K562 (cell line): ENCODE measurements around the gene GXYLT2. TPM values are rescaled to one million over a fixed set of nuclear protein-coding genes. Genes with fewer than 3 reads are reported as not detected.
A peak's percentile ranks its signal among the peaks of the same experiment; 100 is the strongest.

Source experiments
- BDP1 ChIP-seq: IDR thresholded peaks from 3 replicates; pipeline ENCODE4 v1.6.1; 2011; ENCODE audit not compliant: insufficient read length, insufficient read depth
- CREB1 ChIP-seq, 2 experiments: sonication (generic) in 1 of 2; formaldehyde crosslinking in 1 of 2; IDR thresholded peaks; 2 replicates each; pipeline versions ENCODE4 v1.6.1 to v1.8.0; 2012 to 2022; ENCODE audit warnings: inconsistent platforms in 1 of 2, mild to moderate bottlenecking in 1 of 2, missing genetic modification reagents in 1 of 2, moderate library complexity in 1 of 2
- EHMT2 ChIP-seq: fragments of 450-650 bp; IDR thresholded peaks from 2 replicates; pipeline ENCODE4 v1.6.1; 2018; ENCODE audit warnings: antibody characterized with exemption
- ELF4 ChIP-seq: fragments of 450-650 bp; formaldehyde crosslinking; IDR thresholded peaks from 2 replicates; pipeline ENCODE4 v1.4.0; 2022; ENCODE audit warnings: missing genetic modification characterization
- HDAC3 ChIP-seq: fragments of 450-650 bp; IDR thresholded peaks from 2 replicates; pipeline ENCODE4 v1.6.1; 2018; ENCODE audit warnings: borderline replicate concordance, mild to moderate bottlenecking, moderate library complexity; ENCODE audit not compliant: partially characterized antibody
- HNRNPUL1 ChIP-seq: fragments of 200-400 bp; formaldehyde crosslinking; IDR thresholded peaks from 2 replicates; pipeline ENCODE4 v1.6.1; 2017; ENCODE audit warnings: low read length
- MTA1 ChIP-seq: fragments of 450-650 bp; IDR thresholded peaks from 2 replicates; pipeline ENCODE4 v1.6.1; 2017; ENCODE audit warnings: borderline replicate concordance
- POLR2AphosphoS5 ChIP-seq: IDR thresholded peaks from 2 replicates; pipeline ENCODE4 v1.6.1; 2011; ENCODE audit warnings: mild to moderate bottlenecking, low read depth, low read length, moderate library complexity; ENCODE audit not compliant: control insufficient read depth, insufficient read depth
- SNRNP70 ChIP-seq: fragments of 200-400 bp; formaldehyde crosslinking; optimal IDR thresholded peaks from 2 replicates; pipeline ENCODE3; 2017; ENCODE audit warnings: low read depth, low read length
- TAL1 ChIP-seq: fragments of 450-650 bp; IDR thresholded peaks from 2 replicates; pipeline ENCODE4 v1.6.1; 2016; ENCODE audit warnings: mild to moderate bottlenecking
- XRCC5 ChIP-seq: fragments of 200-400 bp; formaldehyde crosslinking; IDR thresholded peaks from 2 replicates; pipeline ENCODE4 v1.6.1; 2017; ENCODE audit warnings: low read depth, mild to moderate bottlenecking, low read length
- ZNF561 ChIP-seq: fragments of 450-650 bp; formaldehyde crosslinking; conservative IDR thresholded peaks from 2 replicates; pipeline ENCODE4 v1.4.0; 2020; ENCODE audit warnings: mild to moderate bottlenecking, moderate library complexity
- polyA plus RNA-seq, 8 experiments: library from polyadenylated mRNA; depleted of rRNA in 4 of 8; stranded (reverse) in 5 of 8; unstranded in 3 of 8; fragments of >200 nt; fragmentation: Nextera tagmentation in 2 of 8; fragmentation: Illumina TruSeq in 1 of 8; extraction: Ambion mirVana in 2 of 8; extraction: Trizol in 1 of 8; gene quantifications; 2 replicates each; pipeline versions ENCODE4 v1.2.1 to v1.2.3, GENCODE V29; 2011 to 2014; ENCODE audit warnings: inconsistent platforms in 1 of 8, missing spikeins in 1 of 8
- total RNA-seq, 7 experiments: library from RNA; depleted of rRNA in 6 of 7; stranded (reverse); fragments of >200 nt in 6 of 7; fragmentation: Illumina TruSeq in 2 of 7; extraction: Trizol in 2 of 7; gene quantifications; 2 replicates each; pipeline versions ENCODE4 v1.2.1 to v1.2.3, GENCODE V29; 2011 to 2021; ENCODE audit warnings: low replicate concordance in 1 of 7
- TF ChIP-seq, protein P1 (sequence below): sonication (generic); formaldehyde crosslinking; IDR thresholded peaks from 2 replicates; pipeline ENCODE4 v1.8.0; 2023; ENCODE audit warnings: mild to moderate bottlenecking, missing genetic modification reagents
- TF ChIP-seq, protein P2 (sequence below), 3 experiments: fragments of 200-800 bp in 1 of 3; fragments of 250-450 bp in 1 of 3; fragments of 450-650 bp in 1 of 3; sonication (Bioruptor Pico) in 1 of 3; sonication (Bioruptor generic) in 1 of 3; formaldehyde crosslinking in 1 of 3; IDR thresholded peaks; 2 replicates each; pipeline versions ENCODE4 v1.6.1 to v1.8.0; 2016 to 2022; ENCODE audit warnings: mild to moderate bottlenecking in 2 of 3, missing genetic modification characterization in 2 of 3, missing compliant biosample characterization in 1 of 3, moderate library complexity in 1 of 3
- TF ChIP-seq, protein P3 (sequence below): IDR thresholded peaks from 3 replicates; pipeline ENCODE4 v1.6.1; 2011; ENCODE audit warnings: borderline replicate concordance, mild to moderate bottlenecking; ENCODE audit not compliant: insufficient read length, insufficient read depth
- TF ChIP-seq, protein P4 (sequence below): fragments of 450-650 bp; conservative IDR thresholded peaks from 2 replicates; pipeline ENCODE4 v1.6.1; 2016; ENCODE audit warnings: missing genetic modification characterization, low read depth, mild to moderate bottlenecking, control low read depth, missing compliant biosample characterization

The GXYLT2 gene
- total and polyA plus RNA-seq, 9 of the 15 experiments (the other 6 are each of a cell fraction or from before 2014, with no cell fraction given) = 0.71 to 6.0 (median 3.3) TPM

DNA sequence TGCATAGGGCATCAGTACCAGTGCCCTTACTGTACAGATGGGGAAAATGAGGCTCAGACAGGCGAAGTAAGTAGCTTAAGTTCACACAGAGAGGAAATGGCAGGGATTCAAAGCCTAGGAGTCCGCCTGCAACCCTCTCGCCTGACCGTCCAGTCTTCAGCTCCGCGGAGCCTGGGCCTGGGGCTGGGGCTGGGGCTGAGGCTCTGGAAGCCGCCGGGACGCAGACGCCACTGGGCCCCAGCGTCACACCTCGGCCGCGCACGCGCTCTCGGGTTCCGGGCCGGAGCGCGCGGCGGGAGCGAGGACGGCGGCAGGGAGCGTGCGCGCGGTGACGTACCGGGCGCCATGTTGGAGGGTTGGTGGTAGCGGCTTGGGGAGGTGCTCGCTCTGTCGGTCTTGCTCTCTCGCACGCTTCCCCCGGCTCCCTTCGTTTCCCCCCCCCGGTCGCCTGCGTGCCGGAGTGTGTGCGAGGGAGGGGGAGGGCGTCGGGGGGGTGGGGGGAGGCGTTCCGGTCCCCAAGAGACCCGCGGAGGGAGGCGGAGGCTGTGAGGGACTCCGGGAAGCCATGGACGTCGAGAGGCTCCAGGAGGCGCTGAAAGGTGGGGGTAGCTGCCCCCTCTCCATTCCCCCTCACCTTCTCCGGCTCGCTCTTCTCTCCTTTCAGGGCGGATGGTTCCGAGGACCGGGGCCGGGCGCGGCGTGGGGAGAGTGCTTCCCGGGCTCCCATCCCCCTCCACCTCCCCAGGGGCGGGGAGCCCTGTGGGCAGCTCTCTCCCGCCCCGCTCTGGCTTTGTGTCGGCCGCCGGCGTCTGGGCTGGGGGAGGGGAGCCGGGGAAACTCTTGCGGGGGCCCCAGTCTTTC is 108.9 kb downstream of the GXYLT2 start, which contains the start of gene PPP4R2 (continued):
- TF ChIP-seq, protein P1, sequence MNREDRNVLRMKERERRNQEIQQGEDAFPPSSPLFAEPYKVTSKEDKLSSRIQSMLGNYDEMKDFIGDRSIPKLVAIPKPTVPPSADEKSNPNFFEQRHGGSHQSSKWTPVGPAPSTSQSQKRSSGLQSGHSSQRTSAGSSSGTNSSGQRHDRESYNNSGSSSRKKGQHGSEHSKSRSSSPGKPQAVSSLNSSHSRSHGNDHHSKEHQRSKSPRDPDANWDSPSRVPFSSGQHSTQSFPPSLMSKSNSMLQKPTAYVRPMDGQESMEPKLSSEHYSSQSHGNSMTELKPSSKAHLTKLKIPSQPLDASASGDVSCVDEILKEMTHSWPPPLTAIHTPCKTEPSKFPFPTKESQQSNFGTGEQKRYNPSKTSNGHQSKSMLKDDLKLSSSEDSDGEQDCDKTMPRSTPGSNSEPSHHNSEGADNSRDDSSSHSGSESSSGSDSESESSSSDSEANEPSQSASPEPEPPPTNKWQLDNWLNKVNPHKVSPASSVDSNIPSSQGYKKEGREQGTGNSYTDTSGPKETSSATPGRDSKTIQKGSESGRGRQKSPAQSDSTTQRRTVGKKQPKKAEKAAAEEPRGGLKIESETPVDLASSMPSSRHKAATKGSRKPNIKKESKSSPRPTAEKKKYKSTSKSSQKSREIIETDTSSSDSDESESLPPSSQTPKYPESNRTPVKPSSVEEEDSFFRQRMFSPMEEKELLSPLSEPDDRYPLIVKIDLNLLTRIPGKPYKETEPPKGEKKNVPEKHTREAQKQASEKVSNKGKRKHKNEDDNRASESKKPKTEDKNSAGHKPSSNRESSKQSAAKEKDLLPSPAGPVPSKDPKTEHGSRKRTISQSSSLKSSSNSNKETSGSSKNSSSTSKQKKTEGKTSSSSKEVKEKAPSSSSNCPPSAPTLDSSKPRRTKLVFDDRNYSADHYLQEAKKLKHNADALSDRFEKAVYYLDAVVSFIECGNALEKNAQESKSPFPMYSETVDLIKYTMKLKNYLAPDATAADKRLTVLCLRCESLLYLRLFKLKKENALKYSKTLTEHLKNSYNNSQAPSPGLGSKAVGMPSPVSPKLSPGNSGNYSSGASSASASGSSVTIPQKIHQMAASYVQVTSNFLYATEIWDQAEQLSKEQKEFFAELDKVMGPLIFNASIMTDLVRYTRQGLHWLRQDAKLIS (CRISPR knock-in tag) = no peak
- TF ChIP-seq, protein P2, sequence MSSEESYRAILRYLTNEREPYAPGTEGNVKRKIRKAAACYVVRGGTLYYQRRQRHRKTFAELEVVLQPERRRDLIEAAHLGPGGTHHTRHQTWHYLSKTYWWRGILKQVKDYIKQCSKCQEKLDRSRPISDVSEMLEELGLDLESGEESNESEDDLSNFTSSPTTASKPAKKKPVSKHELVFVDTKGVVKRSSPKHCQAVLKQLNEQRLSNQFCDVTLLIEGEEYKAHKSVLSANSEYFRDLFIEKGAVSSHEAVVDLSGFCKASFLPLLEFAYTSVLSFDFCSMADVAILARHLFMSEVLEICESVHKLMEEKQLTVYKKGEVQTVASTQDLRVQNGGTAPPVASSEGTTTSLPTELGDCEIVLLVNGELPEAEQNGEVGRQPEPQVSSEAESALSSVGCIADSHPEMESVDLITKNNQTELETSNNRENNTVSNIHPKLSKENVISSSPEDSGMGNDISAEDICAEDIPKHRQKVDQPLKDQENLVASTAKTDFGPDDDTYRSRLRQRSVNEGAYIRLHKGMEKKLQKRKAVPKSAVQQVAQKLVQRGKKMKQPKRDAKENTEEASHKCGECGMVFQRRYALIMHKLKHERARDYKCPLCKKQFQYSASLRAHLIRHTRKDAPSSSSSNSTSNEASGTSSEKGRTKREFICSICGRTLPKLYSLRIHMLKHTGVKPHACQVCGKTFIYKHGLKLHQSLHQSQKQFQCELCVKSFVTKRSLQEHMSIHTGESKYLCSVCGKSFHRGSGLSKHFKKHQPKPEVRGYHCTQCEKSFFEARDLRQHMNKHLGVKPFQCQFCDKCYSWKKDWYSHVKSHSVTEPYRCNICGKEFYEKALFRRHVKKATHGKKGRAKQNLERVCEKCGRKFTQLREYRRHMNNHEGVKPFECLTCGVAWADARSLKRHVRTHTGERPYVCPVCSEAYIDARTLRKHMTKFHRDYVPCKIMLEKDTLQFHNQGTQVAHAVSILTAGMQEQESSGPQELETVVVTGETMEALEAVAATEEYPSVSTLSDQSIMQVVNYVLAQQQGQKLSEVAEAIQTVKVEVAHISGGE (CRISPR knock-in tag; IDR thresholded peaks at IDR 0.05) = 0 out of 6 replicates have a peak, but pooled peaks of 1 of the 3 experiments have one; percentile 13
- TF ChIP-seq BDP1 = no peak
- no peak for TF ChIP-seq TAL1
- no peak for TF ChIP-seq EHMT2
- TF ChIP-seq CREB1 (IDR thresholded peaks at IDR 0.05) = peak; percentile 44; the same call in 1 of the 2 replicates
- TF ChIP-seq CREB1 (CRISPR knock-in tag; IDR thresholded peaks at IDR 0.05) = peak; percentile 77
- TF ChIP-seq, protein P3, sequence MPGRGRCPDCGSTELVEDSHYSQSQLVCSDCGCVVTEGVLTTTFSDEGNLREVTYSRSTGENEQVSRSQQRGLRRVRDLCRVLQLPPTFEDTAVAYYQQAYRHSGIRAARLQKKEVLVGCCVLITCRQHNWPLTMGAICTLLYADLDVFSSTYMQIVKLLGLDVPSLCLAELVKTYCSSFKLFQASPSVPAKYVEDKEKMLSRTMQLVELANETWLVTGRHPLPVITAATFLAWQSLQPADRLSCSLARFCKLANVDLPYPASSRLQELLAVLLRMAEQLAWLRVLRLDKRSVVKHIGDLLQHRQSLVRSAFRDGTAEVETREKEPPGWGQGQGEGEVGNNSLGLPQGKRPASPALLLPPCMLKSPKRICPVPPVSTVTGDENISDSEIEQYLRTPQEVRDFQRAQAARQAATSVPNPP = no peak
- TF ChIP-seq MTA1 = no peak
- no peak for TF ChIP-seq HDAC3
- no peak for TF ChIP-seq ELF4 (CRISPR knock-in tag)
- TF ChIP-seq SNRNP70 = no peak
- no peak for TF ChIP-seq ZNF561 (CRISPR knock-in tag)
- no peak for TF ChIP-seq HNRNPUL1
- TF ChIP-seq POLR2AphosphoS5 = peak; percentile 28
- TF ChIP-seq, protein P4, sequence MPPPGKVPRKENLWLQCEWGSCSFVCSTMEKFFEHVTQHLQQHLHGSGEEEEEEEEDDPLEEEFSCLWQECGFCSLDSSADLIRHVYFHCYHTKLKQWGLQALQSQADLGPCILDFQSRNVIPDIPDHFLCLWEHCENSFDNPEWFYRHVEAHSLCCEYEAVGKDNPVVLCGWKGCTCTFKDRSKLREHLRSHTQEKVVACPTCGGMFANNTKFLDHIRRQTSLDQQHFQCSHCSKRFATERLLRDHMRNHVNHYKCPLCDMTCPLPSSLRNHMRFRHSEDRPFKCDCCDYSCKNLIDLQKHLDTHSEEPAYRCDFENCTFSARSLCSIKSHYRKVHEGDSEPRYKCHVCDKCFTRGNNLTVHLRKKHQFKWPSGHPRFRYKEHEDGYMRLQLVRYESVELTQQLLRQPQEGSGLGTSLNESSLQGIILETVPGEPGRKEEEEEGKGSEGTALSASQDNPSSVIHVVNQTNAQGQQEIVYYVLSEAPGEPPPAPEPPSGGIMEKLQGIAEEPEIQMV (tag) = no peak
- TF ChIP-seq XRCC5 = no peak
